HEK293 (cell line): ENCODE results near the gene RASD1.

Source experiments
- TCF7L2 ChIP-seq: IDR thresholded peaks from 2 replicates; pipeline ENCODE4 v1.6.1; 2011; ENCODE audit warnings: low read depth, mild to moderate bottlenecking, inconsistent platforms, low read length, moderate library complexity, borderline replicate concordance
- ZBTB17 ChIP-seq: fragments of 450-650 bp; formaldehyde crosslinking; IDR thresholded peaks from 2 replicates; pipeline ENCODE4 v1.5.1; 2016; ENCODE audit warnings: missing biosample characterization, missing genetic modification characterization
- ZNF133 ChIP-seq: fragments of 450-650 bp; formaldehyde crosslinking; IDR thresholded peaks from 2 replicates; pipeline ENCODE4 v1.5.1; 2016; ENCODE audit warnings: missing biosample characterization, missing genetic modification characterization
- ZNF138 ChIP-seq: fragments of 450-650 bp; formaldehyde crosslinking; IDR thresholded peaks from 2 replicates; pipeline ENCODE4 v1.5.1; 2016; ENCODE audit warnings: missing biosample characterization, missing genetic modification characterization, borderline replicate concordance
- ZNF24 ChIP-seq: fragments of 450-650 bp; formaldehyde crosslinking; IDR thresholded peaks from 2 replicates; pipeline ENCODE4 v1.5.1; 2016; ENCODE audit warnings: missing biosample characterization, missing genetic modification characterization
- ZNF610 ChIP-seq: fragments of 450-650 bp; formaldehyde crosslinking; IDR thresholded peaks from 2 replicates; pipeline ENCODE4 v1.5.1; 2016; ENCODE audit warnings: missing biosample characterization, missing genetic modification characterization, borderline replicate concordance
- ZNF621 ChIP-seq: fragments of 450-650 bp; formaldehyde crosslinking; IDR thresholded peaks from 2 replicates; pipeline ENCODE4 v1.5.1; 2017; ENCODE audit warnings: missing biosample characterization, missing genetic modification characterization
- ZNF843 ChIP-seq: fragments of 450-650 bp; formaldehyde crosslinking; IDR thresholded peaks from 2 replicates; pipeline ENCODE4 v1.5.1; 2016; ENCODE audit warnings: missing biosample characterization, missing genetic modification characterization
- TF ChIP-seq, protein P1 (sequence below): fragments of 450-650 bp; formaldehyde crosslinking; conservative IDR thresholded peaks from 2 replicates; pipeline ENCODE4 v1.5.1; 2016; ENCODE audit warnings: low read depth, missing biosample characterization, missing genetic modification characterization
- TF ChIP-seq, protein P2 (sequence below): fragments of 450-650 bp; formaldehyde crosslinking; IDR thresholded peaks from 2 replicates; pipeline ENCODE4 v1.5.1; 2016; ENCODE audit warnings: missing biosample characterization, missing genetic modification characterization

DNA sequence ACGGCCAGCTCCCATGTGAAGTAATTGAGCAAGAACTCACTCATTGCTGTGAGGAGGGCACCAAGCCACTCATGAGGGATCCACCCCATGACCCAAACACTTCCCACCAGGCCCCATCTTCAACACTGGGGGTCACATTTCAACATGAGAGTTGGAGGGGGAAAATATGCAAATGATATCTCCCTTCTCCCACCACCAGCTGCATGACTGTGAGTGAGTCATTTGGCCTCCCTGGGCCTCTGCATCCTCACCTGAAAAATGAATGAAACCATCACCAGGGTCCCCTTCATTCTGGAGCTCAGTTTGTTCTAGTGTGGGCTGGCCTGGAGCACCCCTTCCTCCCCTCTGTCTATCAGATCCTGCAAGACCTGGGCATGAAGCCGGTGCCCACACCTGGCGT lies 26.2 kb downstream of the RASD1 start:
- TF ChIP-seq ZNF138 (tag by site-specific recombination): no peak
- TF ChIP-seq, protein P1, sequence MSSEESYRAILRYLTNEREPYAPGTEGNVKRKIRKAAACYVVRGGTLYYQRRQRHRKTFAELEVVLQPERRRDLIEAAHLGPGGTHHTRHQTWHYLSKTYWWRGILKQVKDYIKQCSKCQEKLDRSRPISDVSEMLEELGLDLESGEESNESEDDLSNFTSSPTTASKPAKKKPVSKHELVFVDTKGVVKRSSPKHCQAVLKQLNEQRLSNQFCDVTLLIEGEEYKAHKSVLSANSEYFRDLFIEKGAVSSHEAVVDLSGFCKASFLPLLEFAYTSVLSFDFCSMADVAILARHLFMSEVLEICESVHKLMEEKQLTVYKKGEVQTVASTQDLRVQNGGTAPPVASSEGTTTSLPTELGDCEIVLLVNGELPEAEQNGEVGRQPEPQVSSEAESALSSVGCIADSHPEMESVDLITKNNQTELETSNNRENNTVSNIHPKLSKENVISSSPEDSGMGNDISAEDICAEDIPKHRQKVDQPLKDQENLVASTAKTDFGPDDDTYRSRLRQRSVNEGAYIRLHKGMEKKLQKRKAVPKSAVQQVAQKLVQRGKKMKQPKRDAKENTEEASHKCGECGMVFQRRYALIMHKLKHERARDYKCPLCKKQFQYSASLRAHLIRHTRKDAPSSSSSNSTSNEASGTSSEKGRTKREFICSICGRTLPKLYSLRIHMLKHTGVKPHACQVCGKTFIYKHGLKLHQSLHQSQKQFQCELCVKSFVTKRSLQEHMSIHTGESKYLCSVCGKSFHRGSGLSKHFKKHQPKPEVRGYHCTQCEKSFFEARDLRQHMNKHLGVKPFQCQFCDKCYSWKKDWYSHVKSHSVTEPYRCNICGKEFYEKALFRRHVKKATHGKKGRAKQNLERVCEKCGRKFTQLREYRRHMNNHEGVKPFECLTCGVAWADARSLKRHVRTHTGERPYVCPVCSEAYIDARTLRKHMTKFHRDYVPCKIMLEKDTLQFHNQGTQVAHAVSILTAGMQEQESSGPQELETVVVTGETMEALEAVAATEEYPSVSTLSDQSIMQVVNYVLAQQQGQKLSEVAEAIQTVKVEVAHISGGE (tag by site-specific recombination): no peak
- no peak for TF ChIP-seq ZNF24 (tag by site-specific recombination)
- TF ChIP-seq, protein P2, sequence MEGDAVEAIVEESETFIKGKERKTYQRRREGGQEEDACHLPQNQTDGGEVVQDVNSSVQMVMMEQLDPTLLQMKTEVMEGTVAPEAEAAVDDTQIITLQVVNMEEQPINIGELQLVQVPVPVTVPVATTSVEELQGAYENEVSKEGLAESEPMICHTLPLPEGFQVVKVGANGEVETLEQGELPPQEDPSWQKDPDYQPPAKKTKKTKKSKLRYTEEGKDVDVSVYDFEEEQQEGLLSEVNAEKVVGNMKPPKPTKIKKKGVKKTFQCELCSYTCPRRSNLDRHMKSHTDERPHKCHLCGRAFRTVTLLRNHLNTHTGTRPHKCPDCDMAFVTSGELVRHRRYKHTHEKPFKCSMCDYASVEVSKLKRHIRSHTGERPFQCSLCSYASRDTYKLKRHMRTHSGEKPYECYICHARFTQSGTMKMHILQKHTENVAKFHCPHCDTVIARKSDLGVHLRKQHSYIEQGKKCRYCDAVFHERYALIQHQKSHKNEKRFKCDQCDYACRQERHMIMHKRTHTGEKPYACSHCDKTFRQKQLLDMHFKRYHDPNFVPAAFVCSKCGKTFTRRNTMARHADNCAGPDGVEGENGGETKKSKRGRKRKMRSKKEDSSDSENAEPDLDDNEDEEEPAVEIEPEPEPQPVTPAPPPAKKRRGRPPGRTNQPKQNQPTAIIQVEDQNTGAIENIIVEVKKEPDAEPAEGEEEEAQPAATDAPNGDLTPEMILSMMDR (tag by site-specific recombination): no peak
- TF ChIP-seq ZNF610: no peak
- TF ChIP-seq TCF7L2: no peak
- no peak for TF ChIP-seq ZNF843 (tag by site-specific recombination)
- TF ChIP-seq ZNF621 (tag by site-specific recombination): no peak
- TF ChIP-seq ZNF133 (tag by site-specific recombination): no peak
- no peak for TF ChIP-seq ZBTB17
